Measurements from ENCODE around the gene ADAMTSL4.
A peak's percentile ranks its signal among the peaks of the same experiment; 100 is the strongest.
"Not testable (repeated sequence)": the region's sequence is repeated elsewhere in the genome, so short reads cannot be mapped to it uniquely, and the experiment has no call there.

The ADAMTSL4 gene

DNA sequence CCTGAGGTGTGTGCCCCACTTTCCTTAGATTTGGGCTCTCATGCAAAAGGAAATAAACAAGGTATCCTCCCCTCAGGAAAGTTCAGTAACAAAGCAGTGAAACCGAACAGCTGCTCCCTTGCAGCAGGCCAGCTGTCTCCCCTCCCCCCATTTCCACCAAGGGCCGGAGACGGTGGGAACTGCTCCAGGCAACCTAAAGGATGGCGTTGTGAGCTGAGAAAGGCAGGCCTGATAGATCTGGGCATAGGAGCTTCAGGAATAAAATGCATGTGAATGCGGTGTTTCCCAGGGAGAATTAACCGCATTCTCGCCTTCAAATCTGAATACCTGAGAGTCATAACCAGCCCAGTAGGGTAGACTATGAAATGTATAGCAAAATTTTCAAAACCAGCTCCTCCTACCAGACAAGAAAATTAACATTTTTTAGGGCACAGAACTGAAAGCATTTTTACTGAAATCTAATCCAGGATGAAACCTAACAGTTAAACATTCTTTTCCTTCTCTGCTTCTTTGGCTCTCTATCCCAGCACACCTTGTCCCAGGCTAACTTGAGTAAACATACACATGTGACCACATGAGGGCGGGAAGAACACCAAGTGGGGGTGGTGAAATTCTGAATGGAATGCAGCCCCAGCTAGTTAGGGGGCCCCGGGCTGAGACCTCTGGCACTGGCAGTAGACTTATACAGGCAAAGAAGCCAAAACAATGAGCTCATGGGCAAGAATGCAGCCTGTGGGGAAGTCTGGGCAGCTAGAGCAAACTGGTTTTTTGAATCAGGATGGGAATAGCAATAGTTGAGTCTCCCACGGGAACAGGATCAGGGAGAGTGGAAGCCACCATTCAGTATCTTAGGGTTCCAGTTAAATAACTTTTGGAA, 18.7 kb downstream of the ADAMTSL4 start:
- DNase-seq = peak; percentile 72

DNA sequence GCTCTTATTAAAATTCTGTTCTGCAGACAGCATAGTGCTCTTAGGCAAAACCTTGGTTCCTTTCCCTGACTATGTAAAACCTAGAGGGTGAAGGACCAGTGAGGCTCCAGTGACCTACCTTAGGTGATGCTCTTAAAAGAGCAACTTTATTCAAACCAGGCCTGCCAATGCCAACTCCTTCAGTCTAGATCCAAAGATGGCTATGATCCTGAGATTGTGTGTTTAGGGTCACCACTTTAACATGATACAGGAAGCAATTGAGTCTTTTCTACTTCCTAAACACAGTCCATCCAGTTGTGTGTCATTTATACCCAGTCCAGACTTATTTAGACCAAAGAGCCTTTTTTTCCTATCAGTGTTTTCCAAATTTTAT, 19.4 kb downstream of the ADAMTSL4 start:
- DNase-seq = peak in 1 of 2 donors; percentile 61

DNA sequence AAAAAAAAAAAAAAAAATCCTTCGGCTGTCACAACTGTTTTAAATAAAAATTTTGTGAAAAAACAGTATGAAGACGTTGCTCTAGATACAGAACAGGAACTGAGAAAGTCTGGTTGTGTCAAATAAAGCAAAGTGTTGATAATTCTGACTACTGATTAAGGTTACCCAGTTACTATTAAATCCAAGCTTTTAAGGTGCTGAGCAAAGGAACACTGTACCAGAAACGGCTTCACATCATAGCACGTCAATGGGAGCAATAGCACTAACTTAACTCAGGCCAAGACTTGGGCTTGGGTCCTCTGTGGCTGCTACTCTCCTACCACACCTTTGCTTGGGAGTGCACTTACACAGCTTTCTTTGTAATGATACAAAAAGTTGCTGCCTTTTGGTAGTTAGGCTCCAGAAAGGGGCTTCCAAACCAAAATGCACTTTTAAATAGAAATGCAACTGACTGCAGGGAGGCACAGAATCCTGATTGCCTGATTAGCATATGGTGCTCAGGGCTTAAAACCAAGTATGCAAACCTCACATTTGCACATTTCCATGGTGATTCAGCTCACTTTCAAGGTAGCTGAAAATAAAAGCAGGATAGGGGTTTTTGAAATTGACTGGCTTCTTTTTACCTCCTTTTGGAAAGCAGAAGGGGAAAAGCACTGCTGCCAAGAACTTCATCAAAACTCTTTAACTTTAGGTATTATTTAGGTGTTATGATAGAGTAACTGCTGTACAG, 23.9 kb downstream of the ADAMTSL4 start:
- peak in 1 of 2 donors; percentile 47 for DNase-seq

DNA sequence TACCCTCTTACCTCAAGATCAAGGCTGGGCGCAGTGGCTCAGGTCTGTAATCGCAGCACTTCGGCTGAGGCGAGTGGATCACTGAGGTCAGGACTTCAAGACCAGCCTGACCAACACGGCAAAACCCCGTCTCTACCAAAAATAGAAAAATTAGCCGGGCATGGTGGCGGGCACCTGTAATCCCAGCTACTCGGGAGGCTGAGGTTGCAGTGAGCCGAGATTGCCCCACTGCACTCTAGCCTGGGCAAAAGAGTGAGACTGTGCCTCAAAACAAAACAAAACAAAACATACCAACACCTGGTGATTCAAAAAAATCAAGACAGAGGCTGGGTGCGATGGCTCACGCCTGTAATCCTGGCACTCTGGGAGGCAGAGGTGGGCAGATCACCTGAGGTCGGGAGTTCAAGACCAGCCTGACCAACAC, 24.5 kb downstream of the ADAMTSL4 start:
- peak in 1 of 2 donors; percentile 47 for DNase-seq

DNA sequence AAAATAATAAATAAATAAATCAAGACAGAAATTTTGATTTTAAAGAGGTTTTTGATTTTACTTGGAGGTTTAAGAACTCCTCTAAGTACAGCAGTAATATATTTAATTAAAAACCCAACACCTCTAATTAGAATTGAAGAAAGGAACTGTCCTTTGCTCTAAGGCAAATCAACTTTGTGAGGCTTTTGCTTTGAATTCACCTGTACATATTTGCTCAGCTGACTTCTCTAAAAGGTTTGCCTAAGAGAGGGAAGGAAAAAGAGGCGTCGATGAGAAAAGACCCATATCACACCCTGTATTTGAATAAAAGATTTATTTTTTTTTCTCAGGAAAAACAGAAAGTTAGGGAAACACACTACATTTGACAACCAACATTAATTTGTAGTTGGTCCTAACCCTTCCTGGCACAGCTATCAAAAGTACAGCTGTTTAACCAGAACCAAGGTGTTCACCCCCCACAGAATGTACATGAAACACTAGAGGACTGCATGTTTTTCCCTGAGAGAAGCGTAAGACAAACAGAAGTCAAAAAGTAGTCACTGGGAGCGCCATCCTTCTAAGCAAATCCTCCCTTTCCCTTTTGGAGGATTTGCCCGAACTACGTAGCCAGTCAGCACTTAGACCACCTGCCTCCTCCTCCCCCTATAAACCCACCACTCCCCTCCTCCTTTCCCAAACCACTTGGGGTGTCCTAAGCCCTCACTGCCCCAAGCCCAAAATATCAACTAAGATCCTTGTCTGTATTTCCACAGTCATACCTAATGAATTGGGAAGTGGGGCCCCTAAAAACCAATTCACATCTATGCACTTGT, 25.3 kb downstream of the ADAMTSL4 start:
- DNase-seq = peak in 1 of 2 donors; percentile 50

DNA sequence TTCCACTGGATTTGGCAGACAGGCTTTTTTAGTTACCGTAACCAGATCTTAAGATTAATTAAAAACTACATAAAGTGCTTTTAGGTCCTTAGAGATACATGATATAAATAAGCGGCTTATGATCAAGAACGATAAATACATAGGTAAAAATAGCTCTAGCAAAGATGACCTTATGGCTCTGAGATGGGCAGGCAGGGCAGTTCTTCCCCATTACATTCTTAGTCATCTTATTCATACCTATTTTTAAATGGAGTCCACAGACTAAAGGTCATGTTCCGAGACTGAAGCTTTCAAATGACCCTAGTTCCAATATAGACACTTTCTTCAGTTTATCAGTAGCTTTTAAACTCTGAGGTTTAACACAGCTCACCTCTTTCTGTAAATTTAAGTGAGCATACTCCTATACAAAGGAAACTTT, 25.9 kb downstream of the ADAMTSL4 start:
- DNase-seq = peak in 1 of 2 donors; percentile 29

DNA sequence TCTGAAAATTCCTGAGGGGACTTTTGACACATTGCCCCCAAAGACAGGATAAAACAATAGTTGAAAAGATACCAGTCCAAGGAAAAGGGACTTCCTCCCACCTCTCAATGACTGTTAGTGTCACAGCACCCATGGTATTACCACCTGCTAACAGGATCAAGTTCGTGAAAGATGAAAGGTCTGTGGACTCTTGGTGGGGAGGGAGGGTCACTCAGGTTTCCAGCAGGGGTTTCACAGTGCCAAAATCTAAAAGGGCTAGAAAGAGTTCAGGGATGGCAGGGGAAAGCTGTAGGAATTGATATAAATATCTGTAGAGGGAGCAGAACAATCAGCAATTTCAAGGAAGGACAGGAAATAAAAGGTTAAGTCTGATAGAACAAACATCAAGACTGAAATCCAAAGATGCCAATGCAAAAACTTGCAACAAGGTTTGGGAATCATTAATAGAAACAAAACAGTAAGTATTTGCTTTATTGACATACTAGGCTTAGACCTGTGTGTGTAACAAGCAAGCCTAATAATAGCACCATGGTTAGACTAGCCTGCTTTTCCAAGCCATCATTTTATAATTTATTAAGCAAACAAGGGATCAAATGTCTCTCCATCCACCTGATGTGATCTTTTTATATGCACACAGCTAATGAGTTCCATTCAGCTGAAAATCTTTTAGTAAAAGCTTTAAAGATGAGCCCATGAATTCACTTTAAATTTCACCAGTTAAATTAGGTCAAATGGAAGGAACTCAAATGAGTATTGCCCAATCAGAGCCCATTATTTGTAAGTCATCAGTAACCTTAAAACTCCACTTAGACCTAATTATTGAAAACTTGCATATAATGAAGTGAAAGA, 26.5 kb downstream of the ADAMTSL4 start:
- peak in 1 of 2 donors; percentile 43 for DNase-seq

DNA sequence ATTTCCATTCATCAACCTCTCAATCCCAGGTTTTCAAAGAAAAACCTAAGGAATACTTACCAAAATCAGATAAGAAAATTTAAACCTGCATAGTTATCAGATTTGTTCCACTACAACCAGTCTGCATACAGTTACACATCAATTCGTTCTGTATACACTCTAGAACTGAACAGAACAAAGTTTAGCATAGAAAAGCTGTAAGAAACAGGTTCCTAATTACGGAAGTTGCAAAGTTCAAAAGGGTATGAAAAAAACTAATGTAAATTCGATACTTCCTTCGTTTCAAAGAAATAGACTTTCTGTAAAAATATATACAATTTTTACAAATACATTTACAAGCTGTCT, 27.1 kb downstream of the ADAMTSL4 start:
- DNase-seq = peak in 1 of 2 donors; percentile 15

DNA sequence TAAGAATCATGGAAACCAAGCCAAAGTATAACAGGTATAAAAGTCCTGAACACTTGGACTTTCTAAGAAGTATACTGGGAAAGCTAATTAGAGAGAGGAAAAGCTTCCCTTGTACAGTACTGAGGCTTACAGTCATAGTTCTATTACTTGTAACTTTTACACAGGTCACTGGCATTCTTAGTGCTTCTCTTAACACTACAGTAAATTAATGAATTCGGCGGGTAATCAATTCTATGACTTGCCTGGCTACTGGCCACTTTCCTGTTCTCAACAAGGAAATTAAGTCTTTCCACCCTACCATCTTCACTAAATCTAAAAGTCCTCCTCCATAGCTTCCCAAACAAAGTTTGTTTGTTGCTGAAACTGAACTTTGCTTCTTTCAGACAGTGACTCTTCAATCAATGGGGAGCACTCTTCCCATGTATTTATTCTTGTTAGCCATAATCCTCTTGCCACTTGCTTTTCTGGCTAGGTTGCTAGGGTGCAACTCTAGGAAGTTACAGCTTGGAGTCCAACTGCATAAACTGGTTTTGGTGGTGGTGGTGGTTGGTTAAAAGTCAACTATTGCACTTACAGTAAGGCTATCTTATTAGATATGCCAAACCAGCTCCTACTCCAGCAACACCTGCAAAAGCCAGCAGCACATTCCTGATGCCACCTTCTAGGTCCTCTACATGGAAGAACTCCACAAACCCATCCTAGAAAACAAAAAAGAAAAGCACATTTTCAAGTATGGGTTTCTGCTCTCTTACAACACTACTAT, 27.8 kb downstream of the ADAMTSL4 start:
- peak; percentile 12 to 51 for DNase-seq

DNA sequence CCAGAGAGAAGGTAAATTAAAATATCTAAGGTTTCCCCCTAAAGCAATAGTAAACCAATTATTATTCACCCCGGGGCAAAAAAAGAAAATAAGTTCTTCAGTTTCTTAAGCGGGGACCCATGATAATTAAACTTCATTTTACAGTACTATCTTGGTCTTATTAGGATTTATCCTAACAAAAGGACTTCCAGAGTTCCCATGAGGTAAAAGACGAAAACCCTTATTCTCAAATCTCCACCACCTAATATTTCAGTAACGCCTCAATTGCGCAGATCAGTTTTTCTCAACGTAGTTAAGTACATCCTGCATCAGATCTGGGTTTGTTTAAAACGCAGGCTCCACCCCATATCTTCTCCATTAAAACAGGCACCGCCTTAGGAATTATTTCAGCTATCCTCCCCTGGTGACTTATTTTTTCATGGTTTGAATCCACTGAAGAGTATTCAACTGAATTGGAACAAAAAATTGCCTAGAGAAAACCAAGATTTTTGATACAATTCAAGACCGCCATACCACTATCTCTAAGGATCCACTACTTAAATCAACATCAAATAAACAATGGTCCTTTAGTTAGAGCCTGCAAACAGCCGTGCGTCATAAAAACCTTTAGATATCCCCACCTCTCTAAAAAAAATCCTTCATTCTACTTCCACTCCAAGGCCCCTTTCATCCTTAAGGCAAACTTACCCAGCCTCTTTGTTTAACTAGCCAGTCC, 28.5 kb downstream of the ADAMTSL4 start:
- DNase-seq = peak; percentile 17 to 65

DNA sequence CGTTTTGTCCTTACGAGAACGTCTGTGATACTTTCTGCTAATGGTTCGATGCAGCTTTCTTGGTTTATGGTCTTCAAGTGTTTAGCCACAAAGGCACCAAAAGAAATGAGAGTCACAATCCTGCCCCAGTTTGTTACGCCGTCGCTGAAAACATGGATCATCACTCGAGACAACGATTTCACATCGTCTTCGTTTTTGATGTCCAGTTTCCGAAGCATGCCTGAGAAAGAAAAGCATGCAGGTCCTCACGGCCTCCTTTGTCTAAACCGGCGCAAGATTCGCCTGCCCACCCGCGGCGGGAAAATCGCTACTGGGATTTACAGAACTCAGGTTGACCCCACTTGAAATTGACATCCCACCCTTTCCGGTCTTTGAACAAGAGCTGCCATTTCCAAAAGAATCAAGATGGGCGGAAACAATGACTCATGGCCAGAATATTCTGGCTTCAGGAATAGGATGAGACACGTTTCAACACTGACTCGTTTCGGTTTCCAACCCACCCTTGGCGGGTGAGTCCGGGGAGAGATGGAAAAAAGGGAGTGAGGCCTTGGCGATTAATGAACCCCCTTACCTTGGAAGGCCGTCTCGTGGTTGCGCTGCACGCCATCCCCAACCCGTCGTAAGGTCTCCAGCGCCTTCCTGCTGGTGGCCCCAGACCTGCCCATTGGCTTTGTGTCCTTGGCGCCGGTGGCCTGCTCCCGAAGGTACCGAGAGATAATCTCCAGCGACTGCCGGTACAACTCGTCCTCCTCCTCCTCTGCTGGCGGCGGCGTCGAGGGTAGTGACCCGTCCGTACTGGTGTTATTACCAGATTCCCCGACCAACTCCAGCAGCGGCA, 29.3 kb downstream of the ADAMTSL4 start:
- peak; percentile 39 to 62 for DNase-seq

DNA sequence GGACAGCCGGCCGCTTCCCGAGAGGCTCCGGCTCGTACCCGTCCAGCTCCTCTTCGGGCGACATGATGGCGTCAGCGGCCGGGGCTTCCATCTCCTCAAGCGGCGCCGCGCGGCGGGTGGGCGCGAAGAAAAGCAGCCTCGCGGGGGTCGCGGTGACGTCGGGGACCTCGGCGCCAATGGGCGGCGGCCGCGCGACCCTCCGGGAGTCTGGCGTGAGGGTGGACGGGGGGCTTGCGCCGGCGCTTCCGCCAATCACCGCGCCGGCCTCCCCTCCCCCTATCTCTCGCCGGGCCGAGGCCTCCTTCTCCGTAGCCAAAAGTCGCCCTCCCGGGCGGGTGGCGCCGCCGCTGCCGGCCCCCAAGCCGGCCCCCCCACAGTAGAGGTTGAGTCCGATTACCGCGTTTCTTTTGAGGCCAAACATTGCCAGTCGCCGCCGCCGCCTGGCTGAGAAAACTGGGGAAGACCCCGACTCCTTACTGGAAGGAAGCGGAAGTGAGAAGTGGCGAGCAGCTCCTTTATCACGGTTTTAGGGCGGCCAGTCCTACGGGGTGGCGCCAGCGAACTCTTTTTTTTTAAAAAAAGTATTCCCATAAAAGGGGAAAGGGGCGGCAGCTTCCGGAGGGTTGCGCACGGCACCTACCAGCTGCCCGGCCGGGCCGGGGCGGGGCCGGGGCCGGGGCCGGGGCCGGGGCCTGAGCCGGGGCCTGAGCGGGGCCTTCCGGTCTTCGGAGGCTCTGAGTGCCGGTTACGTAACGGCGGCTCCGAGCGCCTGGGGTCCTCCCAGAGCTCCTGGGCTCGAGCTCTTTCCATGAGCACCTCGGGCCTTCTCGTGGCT, 30.1 kb downstream of the ADAMTSL4 start, which contains the start of gene MCL1:
Gene MCL1, minus strand, starts transcription at position 501 of the 835 bp plus-strand sequence. Its CDS starts 80 bp downstream, at position 421.
- DNase-seq = peak; percentile 95 to 96

DNA sequence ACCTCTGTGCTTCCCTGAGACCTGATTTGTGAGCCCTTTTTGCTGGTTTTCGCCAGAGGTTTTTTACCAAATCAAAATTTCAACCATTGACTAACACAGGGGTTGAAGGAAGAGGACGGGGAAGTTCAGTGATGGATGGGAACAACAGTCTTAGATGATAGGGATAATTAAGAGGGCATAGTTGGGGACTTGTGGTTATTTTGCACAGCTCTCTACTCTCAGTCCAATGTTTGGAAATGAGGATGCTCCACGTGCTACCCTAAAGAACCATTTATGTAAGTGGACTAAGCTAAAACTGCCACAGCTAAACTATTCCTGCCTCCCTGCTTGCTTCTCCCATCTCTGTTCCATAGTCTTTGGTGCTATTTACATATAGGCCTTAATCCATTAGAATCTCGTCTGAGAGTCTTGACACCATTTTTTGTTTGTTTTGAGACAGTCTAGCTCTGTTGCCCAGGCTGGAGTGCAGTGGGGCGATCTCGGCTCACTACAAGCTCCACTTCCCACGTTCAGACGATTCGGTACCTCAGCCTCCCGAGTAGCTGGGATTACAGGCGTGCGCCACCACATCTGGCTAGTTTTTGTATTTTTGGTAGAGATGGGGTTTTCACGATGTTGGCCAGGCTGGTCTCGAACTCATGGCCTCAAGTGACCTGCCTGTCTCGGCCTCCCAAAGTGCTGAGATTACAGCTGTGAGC, 30.9 kb downstream of the ADAMTSL4 start:
- no peak for DNase-seq

DNA sequence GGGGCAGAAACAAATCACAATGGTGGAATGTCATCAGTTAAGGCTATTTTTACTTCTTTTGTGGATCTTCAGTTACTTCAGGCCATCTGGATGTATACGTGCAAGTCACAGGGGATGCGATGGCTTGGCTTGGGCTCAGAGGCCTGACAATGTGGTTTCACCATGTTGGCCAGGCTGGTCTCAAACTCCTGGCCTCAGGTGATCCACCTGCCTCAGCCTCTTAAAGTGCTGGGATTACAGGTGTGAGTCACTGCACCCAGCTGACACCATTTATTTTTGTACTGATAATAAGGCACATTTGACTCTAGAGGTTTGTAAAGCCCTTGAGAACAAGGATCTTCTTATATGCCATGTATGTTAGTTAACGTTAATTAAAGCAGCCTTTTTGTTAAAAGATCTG, 31.8 kb downstream of the ADAMTSL4 start:
- not testable (repeated sequence) for DNase-seq

DNA sequence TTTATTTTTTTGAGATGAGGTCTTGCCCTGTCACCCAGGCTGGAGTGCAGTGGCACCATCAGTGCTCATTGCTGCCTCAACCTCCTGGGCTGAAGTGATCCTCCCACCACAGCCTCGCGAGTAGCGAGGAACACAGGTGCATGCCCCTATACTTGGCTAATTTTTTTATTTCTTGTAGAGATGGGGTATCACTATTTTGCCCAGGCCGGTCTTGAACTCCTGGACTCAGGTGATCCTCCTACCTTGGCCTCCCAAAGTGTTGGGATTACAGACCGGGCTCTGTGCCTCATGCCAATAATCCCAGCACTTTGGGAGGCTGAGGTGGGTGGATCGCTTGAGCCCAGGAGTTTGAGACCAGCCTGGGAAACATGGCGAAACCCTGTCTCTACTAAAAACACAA, 32.2 kb downstream of the ADAMTSL4 start:
- not testable (repeated sequence) for DNase-seq

DNA sequence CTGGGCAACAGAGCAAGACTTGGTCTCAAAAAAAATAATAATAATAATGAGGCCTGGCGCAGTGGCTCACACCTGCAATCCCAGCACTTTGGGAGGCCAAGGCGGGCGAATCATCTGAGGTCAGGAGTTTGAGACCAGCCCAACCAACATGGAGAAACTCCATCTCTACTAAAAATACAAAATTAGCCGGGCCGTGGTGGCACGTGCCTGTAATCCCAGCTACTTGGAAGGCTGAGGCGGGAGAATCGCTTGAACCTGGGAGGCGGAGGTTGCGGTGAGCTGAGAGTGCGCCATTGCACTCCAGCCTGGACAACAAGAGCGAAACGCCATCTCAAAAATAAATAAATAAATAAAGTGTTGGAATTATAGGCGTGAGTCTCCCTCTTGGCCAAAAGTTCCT, 32.8 kb downstream of the ADAMTSL4 start:
- DNase-seq = not testable (repeated sequence)

DNA sequence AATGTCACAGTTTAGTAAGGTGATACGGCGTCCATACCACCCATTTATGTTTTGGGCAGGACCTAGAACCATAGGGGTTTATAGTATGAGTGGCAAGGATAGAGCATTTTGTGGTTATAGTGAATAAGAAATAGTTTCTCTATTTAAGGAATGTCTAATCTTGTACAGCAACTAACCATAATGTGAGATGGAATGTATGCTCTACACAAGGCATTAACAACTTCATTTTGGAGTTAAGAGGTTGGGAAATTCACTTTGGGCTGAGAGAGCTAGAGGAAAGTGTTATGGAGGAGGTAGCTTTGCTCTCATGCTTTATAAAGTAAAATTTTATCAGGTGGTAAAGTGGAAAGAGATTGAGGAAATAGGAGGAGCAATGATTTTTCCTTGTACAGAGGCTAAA, 33.2 kb downstream of the ADAMTSL4 start:
- no peak for DNase-seq

Measured in CD4-positive, alpha-beta T cell treated with Interferon alpha-2 for 1 hour (primary cell).